Rectal smooth muscle tissue (tissue), 1 donor: Measurements from ENCODE around the gene RASSF3.
"Not testable (repeated sequence)": the region's sequence is repeated elsewhere in the genome, so short reads cannot be mapped to it uniquely, and the experiment has no call there.

Source experiments
- H3K27ac ChIP-seq: one replicate; pipeline ENCODE4 v1.7.0; 2013; ENCODE audit warnings: low read depth, low read length, inconsistent platforms
- H3K27me3 ChIP-seq: one replicate; pipeline ENCODE4 v1.7.0; 2013; ENCODE audit warnings: low read length; ENCODE audit not compliant: control insufficient read depth, insufficient read depth
- H3K36me3 ChIP-seq: one replicate; pipeline ENCODE4 v1.7.0; 2013; ENCODE audit warnings: low read length; ENCODE audit not compliant: control insufficient read depth, insufficient read depth
- H3K4me1 ChIP-seq: one replicate; pipeline ENCODE4 v1.7.0; 2013; ENCODE audit warnings: low read length; ENCODE audit not compliant: control insufficient read depth, insufficient read depth
- H3K4me3 ChIP-seq: one replicate; pipeline ENCODE4 v1.7.0; 2013; ENCODE audit warnings: low read length
- H3K9ac ChIP-seq: one replicate; pipeline ENCODE4 v1.7.0; 2013; ENCODE audit warnings: low read length

RASSF3 gene

DNA sequence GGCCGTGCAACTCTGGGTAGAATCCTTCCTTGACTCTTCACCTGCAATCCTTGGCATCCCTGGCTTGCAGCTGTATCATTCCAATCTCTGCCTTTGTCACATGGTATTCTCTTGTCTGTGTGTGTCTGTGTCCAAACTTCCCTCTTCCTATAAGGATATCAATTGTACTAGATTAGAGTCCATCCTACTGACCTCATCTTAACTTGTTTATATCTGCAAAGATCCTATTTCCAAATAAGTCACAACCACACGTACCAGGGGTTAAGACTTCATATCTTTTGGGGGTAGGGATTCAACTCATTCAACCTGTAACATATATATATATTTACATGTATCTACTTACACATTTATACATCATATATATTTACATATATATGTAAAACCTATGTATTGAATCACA, 29.6 kb upstream of the RASSF3 start:
- no peak overlapping the region for H3K4me3 ChIP-seq
- no peak overlapping the region for H3K9ac ChIP-seq
- no peak overlapping the region for H3K27ac ChIP-seq
- H3K4me1 ChIP-seq = no peaks in the 10 kb centered on the region
- no peaks in the 10 kb centered on the region for H3K27me3 ChIP-seq
- no peaks in the 10 kb centered on the region for H3K36me3 ChIP-seq

DNA sequence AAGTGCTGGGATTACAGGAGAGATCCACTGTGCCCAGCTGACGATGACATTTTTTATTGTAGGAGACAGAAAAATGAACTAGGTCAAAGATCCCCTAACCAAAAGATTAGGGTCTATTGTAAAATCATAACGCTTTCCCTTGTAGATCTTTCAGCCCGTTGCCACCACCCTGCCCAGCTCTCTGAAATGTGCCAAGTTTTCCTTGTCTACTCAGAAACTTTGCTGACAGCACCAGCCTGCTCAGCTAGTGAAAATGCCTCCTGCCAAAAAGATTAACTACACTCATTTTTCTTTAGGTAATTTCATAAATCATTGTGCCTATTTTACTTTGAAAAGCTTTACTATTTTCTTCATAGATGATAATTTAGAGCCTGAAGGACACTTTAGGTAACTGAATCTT, 28.2 kb upstream of the RASSF3 start:
- H3K27me3 ChIP-seq = no peaks in the 10 kb centered on the region
- H3K4me1 ChIP-seq = no peaks in the 10 kb centered on the region
- no peak overlapping the region for H3K4me3 ChIP-seq
- H3K36me3 ChIP-seq = no peaks in the 10 kb centered on the region
- H3K9ac ChIP-seq = no peak overlapping the region
- no peak overlapping the region for H3K27ac ChIP-seq

DNA sequence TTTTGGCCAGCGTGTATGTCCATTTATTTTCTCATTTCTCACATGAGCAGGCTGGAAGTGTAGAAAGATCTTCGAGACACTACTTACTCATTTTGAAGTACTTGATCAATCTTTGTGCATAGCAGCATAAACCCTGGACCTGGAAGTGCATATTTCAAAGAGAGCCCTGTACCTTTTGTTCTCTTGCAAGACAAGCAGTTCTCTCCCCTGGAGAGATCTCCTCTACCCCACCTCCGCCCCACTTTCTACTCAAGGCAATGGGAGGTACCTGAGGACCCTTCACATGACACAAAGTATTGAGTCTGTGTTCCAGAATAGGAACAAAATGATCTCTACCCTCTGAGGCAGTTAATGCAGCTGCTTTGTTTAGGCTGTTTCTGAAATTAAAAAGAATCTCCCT, 27.4 kb upstream of the RASSF3 start:
- Histone ChIP-seq H3K4me1 (no peaks in the 10 kb centered on the region), H3K27ac (no peak overlapping the region), H3K27me3 (no peaks in the 10 kb centered on the region), H3K36me3 (no peaks in the 10 kb centered on the region), H3K9ac (no peak overlapping the region), H3K4me3 (no peak overlapping the region)

GRCh38 chr12:64583395-64583770, 26.9 kb upstream of the RASSF3 start:
- H3K27ac ChIP-seq, H3K27me3 ChIP-seq, H3K4me3 ChIP-seq, H3K36me3 ChIP-seq, H3K9ac ChIP-seq, H3K4me1 ChIP-seq: not testable (repeated sequence)

GRCh38 chr12:64583771-64584421, 26.4 kb upstream of the RASSF3 start:
- Histone ChIP-seq H3K4me1 (no peaks in the 10 kb centered on the region), H3K9ac (no peak overlapping the region), H3K4me3 (no peak overlapping the region), H3K27me3 (no peaks in the 10 kb centered on the region), H3K27ac (no peak overlapping the region), H3K36me3 (no peaks in the 10 kb centered on the region)

DNA sequence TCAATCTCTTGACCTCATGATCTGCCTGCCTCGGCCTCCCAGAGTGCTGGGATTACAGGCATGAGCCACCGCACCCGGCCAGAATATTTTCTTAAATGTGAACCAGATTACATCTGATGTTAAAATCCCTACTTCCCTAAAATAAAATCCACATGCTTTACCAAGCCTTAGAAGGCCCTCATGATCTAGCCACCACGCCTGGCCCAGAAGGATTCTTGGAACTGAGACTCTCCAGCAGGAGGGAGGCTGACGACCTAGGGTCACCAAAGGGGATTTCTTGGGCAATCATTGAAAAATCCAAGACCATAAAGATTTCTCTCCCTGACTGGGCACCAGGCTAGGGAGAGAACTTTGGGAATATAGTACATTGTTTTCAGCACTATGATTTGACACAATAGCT, 25.2 kb upstream of the RASSF3 start:
- no peaks in the 10 kb centered on the region for H3K27me3 ChIP-seq
- no peaks in the 10 kb centered on the region for H3K4me1 ChIP-seq
- no peak overlapping the region for H3K9ac ChIP-seq
- H3K27ac ChIP-seq = no peak overlapping the region
- no peaks in the 10 kb centered on the region for H3K36me3 ChIP-seq
- no peak overlapping the region for H3K4me3 ChIP-seq

DNA sequence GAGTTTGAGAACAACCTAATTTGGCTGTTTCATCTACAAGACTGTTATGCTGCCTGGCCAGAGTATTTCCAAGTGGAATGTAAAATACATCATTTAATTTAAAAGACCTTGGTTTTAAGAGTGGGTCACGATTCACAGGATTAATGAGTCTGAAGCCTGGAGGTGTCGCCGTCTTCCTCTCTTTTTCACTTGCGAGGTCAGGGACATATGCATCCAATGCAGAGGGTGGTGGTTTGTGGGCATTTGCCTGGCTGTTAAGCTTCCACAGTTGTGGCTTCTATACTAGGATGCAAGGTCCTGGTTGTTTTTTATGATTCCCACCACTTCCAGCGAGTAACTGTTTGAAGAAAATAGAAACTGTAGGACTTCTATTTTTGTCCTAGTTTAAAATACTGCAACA, 22.8 kb upstream of the RASSF3 start:
- H3K4me1 ChIP-seq = no peaks in the 10 kb centered on the region
- H3K9ac ChIP-seq = no peak overlapping the region
- H3K4me3 ChIP-seq = no peak overlapping the region
- H3K27me3 ChIP-seq = no peaks in the 10 kb centered on the region
- no peak overlapping the region for H3K27ac ChIP-seq
- H3K36me3 ChIP-seq = no peaks in the 10 kb centered on the region

GRCh38 chr12:64590183-64590582, 20.1 kb upstream of the RASSF3 start:
- H3K4me1 ChIP-seq = no peaks in the 10 kb centered on the region
- no peaks in the 10 kb centered on the region for H3K36me3 ChIP-seq
- no peak overlapping the region for H3K4me3 ChIP-seq

GRCh38 chr12:64595863-64596793, 14.2 kb upstream of the RASSF3 start:
- Histone ChIP-seq H3K27ac (no peak overlapping the region), H3K4me3 (no peak overlapping the region), H3K36me3 (no peaks in the 10 kb centered on the region), H3K27me3 (no peaks in the 10 kb centered on the region), H3K9ac (no peak overlapping the region), H3K4me1 (no peaks in the 10 kb centered on the region)

More at GRCh38 chr12:64590183-64590582, 20.1 kb upstream of the RASSF3 start:
- H3K9ac ChIP-seq = no peak overlapping the region
- H3K27me3 ChIP-seq = no peaks in the 10 kb centered on the region
- no peak overlapping the region for H3K27ac ChIP-seq

DNA sequence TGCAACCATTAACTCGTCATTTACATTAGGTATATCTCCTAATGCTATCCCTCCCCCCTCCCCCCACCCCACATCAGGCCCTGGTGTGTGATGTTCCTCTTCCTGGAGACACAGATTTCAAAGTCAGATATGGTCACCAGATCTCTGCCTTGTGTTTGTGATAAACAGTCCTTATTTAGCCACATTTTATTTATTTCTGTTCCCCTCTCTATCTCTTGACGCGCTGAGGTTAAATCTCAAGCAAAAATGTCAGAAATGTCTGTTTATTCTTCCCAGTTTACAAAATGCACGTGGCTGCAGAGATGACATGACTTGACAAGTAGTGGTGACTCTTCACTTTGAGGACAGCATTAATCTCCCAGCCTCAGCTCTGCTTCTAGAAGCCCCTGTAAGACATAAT, 11.5 kb upstream of the RASSF3 start:
- no peaks in the 10 kb centered on the region for H3K4me1 ChIP-seq
- H3K4me3 ChIP-seq = no peak overlapping the region
- no peaks in the 10 kb centered on the region for H3K27me3 ChIP-seq
- no peak overlapping the region for H3K27ac ChIP-seq
- H3K9ac ChIP-seq = no peak overlapping the region
- no peaks in the 10 kb centered on the region for H3K36me3 ChIP-seq

- H3K9ac ChIP-seq = no peak overlapping the region
- no peaks in the 10 kb centered on the region for H3K4me1 ChIP-seq
- no peak overlapping the region for H3K27ac ChIP-seq
- H3K27me3 ChIP-seq = no peaks in the 10 kb centered on the region
- H3K4me3 ChIP-seq = no peak overlapping the region
- H3K36me3 ChIP-seq = no peaks in the 10 kb centered on the region
Measured at GRCh38 chr12:64600164-64600561, 10.1 kb upstream of the RASSF3 start.

GRCh38 chr12:64603183-64603841, 7.0 kb upstream of the RASSF3 start:
- Histone ChIP-seq H3K4me1 (no peaks in the 10 kb centered on the region), H3K27ac (no peak overlapping the region), H3K36me3 (no peaks in the 10 kb centered on the region), H3K9ac (no peak overlapping the region), H3K4me3 (no peak overlapping the region), H3K27me3 (no peaks in the 10 kb centered on the region)
